Activated CD4-positive, CD25-positive, alpha-beta regulatory T cell treated with anti-CD3 and anti-CD28 coated beads, Interleukin-2, amount 50 U/mL, for 24 hours (primary cell): ENCODE data around the gene ROBO2.
"Not testable (repeated sequence)": the region's sequence is repeated elsewhere in the genome, so short reads cannot be mapped to it uniquely, and the experiment has no call there.

Experiments used
- ATAC-seq, 2 donors: fragments of 150-1000 bp; cut with Tn5 transposase; one replicate each; pipeline ENCODE4 v1.10.0; 2021; ENCODE audit warnings: mild to moderate bottlenecking in 1 of 2, moderate library complexity in 1 of 2

ROBO2 gene

GRCh38 chr3:77345009-77345408 lies 305.1 kb downstream of the ROBO2 start:
- no peak for ATAC-seq

GRCh38 chr3:77348244-77348855 lies 308.5 kb downstream of the ROBO2 start:
- no peak for ATAC-seq

- ATAC-seq: no peak
These were observed 315.1 kb downstream of the ROBO2 start for GRCh38 chr3:77354958-77355357.

GRCh38 chr3:77362936-77363335 lies 323.0 kb downstream of the ROBO2 start:
- ATAC-seq: no peak

GRCh38 chr3:77365152-77365551 lies 325.3 kb downstream of the ROBO2 start:
- ATAC-seq: no peak

- ATAC-seq: no peak
These were observed 330.5 kb downstream of the ROBO2 start for GRCh38 chr3:77370413-77370812.

GRCh38 chr3:77372018-77372417 lies 332.1 kb downstream of the ROBO2 start:
- no peak for ATAC-seq

- ATAC-seq: no peak
These were observed 332.9 kb downstream of the ROBO2 start for GRCh38 chr3:77372634-77373346.

GRCh38 chr3:77373619-77374018 lies 333.7 kb downstream of the ROBO2 start:
- no peak for ATAC-seq

GRCh38 chr3:77376511-77376910 lies 336.6 kb downstream of the ROBO2 start:
- ATAC-seq: no peak

GRCh38 chr3:77377717-77378116 lies 337.8 kb downstream of the ROBO2 start:
- ATAC-seq: no peak

GRCh38 chr3:77380136-77380535 lies 340.2 kb downstream of the ROBO2 start:
- ATAC-seq: no peak

GRCh38 chr3:77381431-77381830 lies 341.5 kb downstream of the ROBO2 start:
- no peak for ATAC-seq

- ATAC-seq: no peak
These were observed 352.3 kb downstream of the ROBO2 start for GRCh38 chr3:77392181-77392580.

- ATAC-seq: no peak
These were observed 354.1 kb downstream of the ROBO2 start for GRCh38 chr3:77394046-77394445.

GRCh38 chr3:77404871-77405270 lies 365.0 kb downstream of the ROBO2 start:
- ATAC-seq: no peak

- ATAC-seq: no peak
These were observed 367.5 kb downstream of the ROBO2 start for GRCh38 chr3:77407441-77407840.

- not testable (repeated sequence) for ATAC-seq
These were observed 370.4 kb downstream of the ROBO2 start for GRCh38 chr3:77410334-77410733.

- no peak for ATAC-seq
These were observed 371.4 kb downstream of the ROBO2 start for GRCh38 chr3:77411334-77411733.

- ATAC-seq: no peak
These were observed 372.1 kb downstream of the ROBO2 start for GRCh38 chr3:77412021-77412438.

- no peak for ATAC-seq
These were observed 372.7 kb downstream of the ROBO2 start for GRCh38 chr3:77412584-77412983.

- no peak for ATAC-seq
These were observed 375.0 kb downstream of the ROBO2 start for GRCh38 chr3:77414881-77415280.

- ATAC-seq: no peak
These were observed 380.4 kb downstream of the ROBO2 start for GRCh38 chr3:77420336-77420735.

- no peak for ATAC-seq
These were observed 382.0 kb downstream of the ROBO2 start for GRCh38 chr3:77421916-77422315.

GRCh38 chr3:77426531-77426930 lies 386.6 kb downstream of the ROBO2 start:
- no peak for ATAC-seq
